H1 (cell line): Measurements from ENCODE around the gene ASCC3. TPM values are rescaled to one million over a fixed set of nuclear protein-coding genes. Genes with fewer than 3 reads are reported as not detected.

ENCODE experiments used
- CTCF ChIA-PET: fragments of 300-600 bp; sonication (Branson Sonifier 250); formaldehyde crosslinking; loops from one replicate; lab custom pipeline; 2021; ENCODE audit not compliant: partially characterized antibody; lab: Charles Lee
- POLR2A ChIA-PET: fragments of 300-600 bp; sonication (Branson Sonifier 250); formaldehyde crosslinking; loops from one replicate; lab custom pipeline; 2021; ENCODE audit warnings: inconsistent platforms; ENCODE audit not compliant: partially characterized antibody; lab: Charles Lee
- DNase-seq, 2 experiments: peaks; one replicate each; pipeline versions ENCODE4 v3.0.0 to v3.0.0-alpha.2; 2010 to 2022; ENCODE audit warnings: low spot score in 2 of 2, low read depth in 1 of 2, mixed read lengths in 1 of 2
- FAIRE-seq: peaks from 2 replicates; lab custom pipeline; 2011; peaks lifted over from hg19 to GRCh38; lab: Jason Lieb, UNC
- H2AFZ ChIP-seq: 2 replicates; pipeline ENCODE4 v1.8.1; 2012; ENCODE audit warnings: low read length, inconsistent platforms
- H2AK5ac ChIP-seq: 2 replicates; pipeline ENCODE4 v1.6.1; 2013; ENCODE audit warnings: low read depth, low read length
- H2BK120ac ChIP-seq: replicated peaks from 2 replicates; pipeline ENCODE3; 2013; ENCODE audit warnings: low read depth, low read length, inconsistent platforms
- H2BK12ac ChIP-seq: 2 replicates; pipeline ENCODE4 v1.6.1; 2013; ENCODE audit warnings: low read depth, low read length
- H2BK15ac ChIP-seq: 2 replicates; pipeline ENCODE4 v1.6.1; 2013; ENCODE audit warnings: low read length
- H2BK20ac ChIP-seq: 2 replicates; pipeline ENCODE4 v1.6.1; 2013; ENCODE audit warnings: low read length
- H2BK5ac ChIP-seq: 2 replicates; pipeline ENCODE4 v1.6.1; 2013; ENCODE audit warnings: low read depth, low read length
- H3K14ac ChIP-seq: 2 replicates; pipeline ENCODE4 v1.6.1; 2013; ENCODE audit warnings: inconsistent platforms; ENCODE audit not compliant: insufficient read length
- H3K18ac ChIP-seq: 2 replicates; pipeline ENCODE4 v1.6.1; 2013; ENCODE audit warnings: low read length; ENCODE audit errors: extremely low read depth
- H3K23ac ChIP-seq: 2 replicates; pipeline ENCODE4 v1.6.1; 2013; ENCODE audit warnings: inconsistent platforms; ENCODE audit not compliant: insufficient read length
- H3K23me2 ChIP-seq: 2 replicates; pipeline ENCODE4 v1.6.1; 2013; ENCODE audit warnings: low read depth, low read length
- H3K27ac ChIP-seq: 2 replicates; pipeline ENCODE4 v1.6.1; 2011; ENCODE audit warnings: low read depth, low read length, inconsistent platforms
- H3K27me3 ChIP-seq, 4 experiments: replicated peaks in 1 of 4; 1 replicate in 1 of 4; 2 replicates in 3 of 4; pipeline versions ENCODE4 v1.6.1 to v1.8.1; 2011 to 2013; ENCODE audit warnings: low read length in 3 of 4, mild to moderate bottlenecking in 3 of 4, inconsistent platforms in 2 of 4, mixed read lengths in 2 of 4, moderate library complexity in 1 of 4; ENCODE audit not compliant: control insufficient read depth in 3 of 4, insufficient read depth in 3 of 4; ENCODE audit errors: extremely low read depth in 1 of 4
- H3K36me3 ChIP-seq, 4 experiments: 2 replicates each; pipeline versions ENCODE4 v1.6.1 to v1.8.1; 2011 to 2013; ENCODE audit warnings: mild to moderate bottlenecking in 4 of 4, low read length in 3 of 4, moderate library complexity in 2 of 4, control low read depth in 1 of 4, inconsistent platforms in 1 of 4; ENCODE audit not compliant: insufficient read depth in 4 of 4, control insufficient read depth in 2 of 4
- H3K4ac ChIP-seq: replicated peaks from 2 replicates; pipeline ENCODE3; 2013; ENCODE audit warnings: low read length, low read depth, mixed read lengths, inconsistent platforms; ENCODE audit not compliant: insufficient read length
- H3K4me1 ChIP-seq, 4 experiments: replicated peaks in 1 of 4; 1 replicate in 1 of 4; 2 replicates in 3 of 4; pipeline versions ENCODE4 v1.6.1 to v1.8.1; 2011 to 2013; ENCODE audit warnings: low read length in 3 of 4, inconsistent platforms in 2 of 4, mixed read lengths in 1 of 4; ENCODE audit not compliant: insufficient read depth in 4 of 4, control insufficient read depth in 3 of 4
- H3K4me2 ChIP-seq, 2 experiments: 2 replicates each; pipeline versions ENCODE4 v1.6.1 to v1.8.1; 2011 to 2013; ENCODE audit warnings: low read depth in 2 of 2, low read length in 2 of 2, control low read depth in 1 of 2, inconsistent platforms in 1 of 2, mild to moderate bottlenecking in 1 of 2; ENCODE audit not compliant: insufficient read depth in 1 of 2
- H3K4me3 ChIP-seq, 4 experiments: fragments of 200-600, 300-600 bp in 1 of 4; sonication (generic), shearing (Covaris generic), sonication (Bioruptor Twin) in 1 of 4; 2 replicates each; pipeline versions ENCODE4 v1.5.1 to v1.8.1; 2011 to 2016; ENCODE audit warnings: low read length in 4 of 4, low read depth in 3 of 4, control low read depth in 2 of 4, inconsistent platforms in 2 of 4, mild to moderate bottlenecking in 2 of 4, mixed read lengths in 1 of 4, moderate library complexity in 1 of 4; ENCODE audit not compliant: insufficient read depth in 2 of 4; ENCODE audit errors: extremely low read depth in 1 of 4
- H3K56ac ChIP-seq: replicated peaks from 2 replicates; pipeline ENCODE3; 2013; ENCODE audit warnings: low read depth, mild to moderate bottlenecking, mixed read lengths, low read length, inconsistent platforms; ENCODE audit not compliant: insufficient read length
- H3K79me1 ChIP-seq: 2 replicates; pipeline ENCODE4 v1.6.1; 2013; ENCODE audit warnings: low read depth, low read length, control low read depth
- H3K79me2 ChIP-seq, 2 experiments: 2 replicates each; pipeline versions ENCODE4 v1.6.1 to v1.8.1; 2012 to 2013; ENCODE audit warnings: low read length in 2 of 2, mild to moderate bottlenecking in 2 of 2, inconsistent platforms in 1 of 2; ENCODE audit not compliant: insufficient read depth in 2 of 2, control insufficient read depth in 1 of 2
- H3K9ac ChIP-seq, 4 experiments: replicated peaks in 1 of 4; 1 replicate in 1 of 4; 2 replicates in 3 of 4; pipeline versions ENCODE4 v1.6.1 to v1.8.1; 2011 to 2013; ENCODE audit warnings: low read depth in 3 of 4, low read length in 3 of 4, control low read depth in 2 of 4, mild to moderate bottlenecking in 2 of 4, moderate library complexity in 2 of 4, inconsistent platforms in 1 of 4; ENCODE audit errors: extremely low read depth in 1 of 4
- H3K9me3 ChIP-seq, 2 experiments: 2 replicates each; pipeline versions ENCODE4 v1.6.1 to v1.8.1; 2012 to 2013; ENCODE audit warnings: mild to moderate bottlenecking in 2 of 2, moderate library complexity in 2 of 2, control low read depth in 1 of 2, inconsistent platforms in 1 of 2, low read depth in 1 of 2, low read length in 1 of 2, mixed read lengths in 1 of 2; ENCODE audit not compliant: insufficient read depth in 2 of 2
- H4K20me1 ChIP-seq, 2 experiments: replicated peaks in 1 of 2; 2 replicates each; pipeline versions ENCODE3 to v1.8.1; 2011 to 2013; ENCODE audit warnings: inconsistent platforms in 2 of 2, low read length in 2 of 2, mild to moderate bottlenecking in 1 of 2; ENCODE audit not compliant: insufficient read depth in 2 of 2, control insufficient read depth in 1 of 2
- H4K5ac ChIP-seq: 2 replicates; pipeline ENCODE4 v1.6.1; 2013; ENCODE audit warnings: low read length, low read depth, mixed read lengths, inconsistent platforms; ENCODE audit not compliant: insufficient read length
- H4K8ac ChIP-seq: 2 replicates; pipeline ENCODE4 v1.8.0; 2013; ENCODE audit warnings: mild to moderate bottlenecking, moderate library complexity, low read length, inconsistent platforms; ENCODE audit not compliant: insufficient read depth; ENCODE audit errors: extremely low read depth
- H4K91ac ChIP-seq: replicated peaks from 2 replicates; pipeline ENCODE3; 2013; ENCODE audit warnings: low read length, mixed read lengths, inconsistent platforms; ENCODE audit not compliant: insufficient read length
- ASH2L ChIP-seq: fragments of 200-600, 300-600 bp; sonication (generic); IDR thresholded peaks from one replicate; pipeline ENCODE4 v1.7.1; 2017; ENCODE audit warnings: low read length
- BACH1 ChIP-seq: IDR thresholded peaks from 2 replicates; pipeline ENCODE4 v1.6.1; 2012; ENCODE audit warnings: low read length, improper control_type of control experiment
- CBX8 ChIP-seq: fragments of 300-800, 300-1000 bp; sonication (generic); IDR thresholded peaks from 2 replicates; pipeline ENCODE4 v1.7.1; 2016; ENCODE audit warnings: low read depth, low read length, borderline replicate concordance
- CEBPB ChIP-seq: IDR thresholded peaks from 2 replicates; pipeline ENCODE4 v1.6.1; 2012; ENCODE audit warnings: low read depth, low read length
- E2F6 ChIP-seq: IDR thresholded peaks from 2 replicates; pipeline ENCODE4 v1.6.1; 2012; ENCODE audit warnings: inconsistent platforms
- EGR1 ChIP-seq: IDR thresholded peaks from 2 replicates; pipeline ENCODE4 v1.6.1; 2011; ENCODE audit warnings: low read depth, low read length, borderline replicate concordance
- POLR2AphosphoS5 ChIP-seq: IDR thresholded peaks from 2 replicates; pipeline ENCODE4 v1.6.1; 2011; ENCODE audit warnings: low read depth, low read length
- RBBP5 ChIP-seq: IDR thresholded peaks from 2 replicates; pipeline ENCODE4 v1.7.1; 2012; ENCODE audit warnings: low read depth, mild to moderate bottlenecking, inconsistent platforms, low read length, moderate library complexity, borderline replicate concordance
- SAP30 ChIP-seq: fragments of 300-600 bp; sonication (generic); IDR thresholded peaks from 2 replicates; pipeline ENCODE4 v1.7.1; 2012; ENCODE audit warnings: low read length, moderate library complexity, mild to moderate bottlenecking, inconsistent platforms; ENCODE audit not compliant: insufficient read depth, insufficient replicate concordance
- TBP ChIP-seq: IDR thresholded peaks from 2 replicates; pipeline ENCODE4 v1.6.1; 2011; ENCODE audit warnings: low read depth, low read length, improper control_type of control experiment
- polyA plus RNA-seq, 7 experiments: library from polyadenylated mRNA; depleted of rRNA in 3 of 7; stranded (reverse) in 5 of 7; unstranded in 2 of 7; fragments of >200 nt in 5 of 7; fragments of 200-250 nt in 2 of 7; gene quantifications; 1 replicate in 5 of 7; 2 replicates in 1 of 7; 4 replicates in 1 of 7; pipeline versions ENCODE4 v1.2.1 to v1.2.3, GENCODE V29; 2011 to 2013; ENCODE audit warnings: missing spikeins in 2 of 7, mixed read lengths in 2 of 7
- total RNA-seq: library from RNA; stranded (reverse); fragmentation: NEBNext Ultra II Directional; extraction: Animal tissue kit (Norgen Biotek cat#: 25700); gene quantifications from 2 replicates; pipeline ENCODE4 v1.2.1, GENCODE V29; 2021

ASCC3 gene
- total and polyA plus RNA-seq, 2 of the 8 experiments (the other 6 are each of a cell fraction or from before 2014, with no cell fraction given), result 37.5 to 77.8 TPM

- Histone ChIP-seq H2BK15ac (no peak overlapping the region), H3K79me1 (no peaks in the 10 kb centered on the region), H2BK20ac (no peak overlapping the region), H3K4me1 (no peaks in the 10 kb centered on the region), H3K56ac (no peak overlapping the region), H3K23ac (no peak overlapping the region), H3K9me3 (no peaks in the 10 kb centered on the region), H3K27ac (no peak overlapping the region), H3K4me2 (no peak overlapping the region), H3K27me3 (no peaks in the 10 kb centered on the region), H3K14ac (no peak overlapping the region), H3K18ac (no peak overlapping the region), H2BK120ac (no peak overlapping the region), H3K23me2 (no peaks in the 10 kb centered on the region), H2AK5ac (no peak overlapping the region), H3K36me3 (no peaks in the 10 kb centered on the region; a peak in 1 of 8 replicates), H3K4me3 (no peak overlapping the region), H4K20me1 (no peaks in the 10 kb centered on the region), H2BK5ac (no peak overlapping the region), H3K79me2 (no peaks in the 10 kb centered on the region), H2BK12ac (no peak overlapping the region), H3K9ac (no peak overlapping the region), H4K8ac (no peak overlapping the region), H3K4ac (no peak overlapping the region), H4K91ac (no peak overlapping the region), H2AFZ (no peak overlapping the region), H4K5ac (no peak overlapping the region)
- no peak for DNase-seq
- FAIRE-seq, result no peak
- POLR2A ChIA-PET, result no interaction called here
- CTCF ChIA-PET, result interaction anchor here (0.6 to 1.4 kb wide), 3 partner anchors 12 to 1321 kb away, joined by 3 read pairs; no protein-coding TSS in a partner anchor
- no peak for TF ChIP-seq EGR1
- no peak for TF ChIP-seq TBP
- no peak for TF ChIP-seq E2F6
- no peak for TF ChIP-seq ASH2L
- no peak for TF ChIP-seq CEBPB
- TF ChIP-seq RBBP5, result no peak
- TF ChIP-seq POLR2AphosphoS5, result no peak
- TF ChIP-seq SAP30, result no peak
- no peak for TF ChIP-seq CBX8
- TF ChIP-seq BACH1, result no peak
- TF ChIP-seq, all 59 proteins: peak for 0
Measured at GRCh38 chr6:100566563-100566962, 314.6 kb downstream of the ASCC3 start.
